Measurements from ENCODE around the gene C1orf216.

- no peak for TF ChIP-seq CTCF (IDR thresholded peaks at IDR 0.05; ENCODE audit: poor library complexity, severe bottlenecking)
- no peak for TF ChIP-seq POLR2AphosphoS5 (IDR thresholded peaks at IDR 0.05)
- TF ChIP-seq EP300 (conservative IDR thresholded peaks at IDR 0.05; ENCODE audit: poor library complexity, severe bottlenecking): no peak
- no peak for TF ChIP-seq RAD21 (conservative IDR thresholded peaks at IDR 0.05)
- TF ChIP-seq MXI1 (conservative IDR thresholded peaks at IDR 0.05; ENCODE audit: poor library complexity, severe bottlenecking): no peak
- no peak for TF ChIP-seq EZH2 (IDR thresholded peaks at IDR 0.05; ENCODE audit: borderline replicate concordance, insufficient read depth, low read length, poor library complexity, severe bottlenecking)
- TF ChIP-seq REST (IDR thresholded peaks at IDR 0.05; ENCODE audit: borderline replicate concordance): no peak
- TF ChIP-seq TAF1 (IDR thresholded peaks at IDR 0.05; ENCODE audit: low read depth): no peak
- TF ChIP-seq SMC3 (conservative IDR thresholded peaks at IDR 0.05; ENCODE audit: poor library complexity): no peak
Observed at GRCh38 chr1:35691080-35691479, 27.6 kb downstream of the C1orf216 start.

Measured in neural cell (in vitro differentiated cells).